GM21786 (cell line): ENCODE results near the gene FAM227B.
"Not testable (repeated sequence)": the region's sequence is repeated elsewhere in the genome, so short reads cannot be mapped to it uniquely, and the experiment has no call there.

ENCODE experiments used
- ATAC-seq: cut with Tn5 transposase; IDR thresholded peaks from one replicate; pipeline ENCODE4 v1.9.1; 2021; ENCODE audit not compliant: unreplicated experiment

FAM227B gene

GRCh38 chr15:49383266-49383665, 237.4 kb downstream of the FAM227B start:
- no peak for ATAC-seq

GRCh38 chr15:49382394-49382793, 238.2 kb downstream of the FAM227B start:
- no peak for ATAC-seq

- no peak for ATAC-seq
Observed at GRCh38 chr15:49380912-49381311, 239.7 kb downstream of the FAM227B start.

- no peak for ATAC-seq
Observed at GRCh38 chr15:49379996-49380395, 240.6 kb downstream of the FAM227B start.

GRCh38 chr15:49372366-49372765, 248.3 kb downstream of the FAM227B start:
- no peak for ATAC-seq

GRCh38 chr15:49370782-49371181, 249.8 kb downstream of the FAM227B start:
- no peak for ATAC-seq

GRCh38 chr15:49366496-49366895, 254.1 kb downstream of the FAM227B start:
- no peak for ATAC-seq

- no peak for ATAC-seq
Observed at GRCh38 chr15:49361370-49361769, 259.2 kb downstream of the FAM227B start.

GRCh38 chr15:49354439-49354838, 266.2 kb downstream of the FAM227B start:
- not testable (repeated sequence) for ATAC-seq

GRCh38 chr15:49343546-49343945, 277.1 kb downstream of the FAM227B start:
- ATAC-seq, result no peak

- no peak for ATAC-seq
Observed at GRCh38 chr15:49339656-49340055, 281.0 kb downstream of the FAM227B start.

- no peak for ATAC-seq
Observed at GRCh38 chr15:49331951-49332350, 288.7 kb downstream of the FAM227B start.

GRCh38 chr15:49331442-49331841, 289.2 kb downstream of the FAM227B start:
- no peak for ATAC-seq

GRCh38 chr15:49330166-49330565, 290.5 kb downstream of the FAM227B start:
- ATAC-seq, result no peak

- ATAC-seq, result no peak
Observed at GRCh38 chr15:49328941-49329340, 291.7 kb downstream of the FAM227B start.

GRCh38 chr15:49327927-49328326, 292.7 kb downstream of the FAM227B start:
- ATAC-seq, result no peak

GRCh38 chr15:49323207-49323606, 297.4 kb downstream of the FAM227B start:
- no peak for ATAC-seq

GRCh38 chr15:49320351-49320750, 300.3 kb downstream of the FAM227B start:
- no peak for ATAC-seq

- ATAC-seq, result no peak
Observed at GRCh38 chr15:49315391-49315823, 305.2 kb downstream of the FAM227B start.

GRCh38 chr15:49314716-49315115, 305.9 kb downstream of the FAM227B start:
- ATAC-seq, result no peak

GRCh38 chr15:49313650-49314049, 307.0 kb downstream of the FAM227B start:
- ATAC-seq, result no peak

GRCh38 chr15:49309889-49310288, 310.7 kb downstream of the FAM227B start:
- no peak for ATAC-seq

- ATAC-seq, result no peak
Observed at GRCh38 chr15:49308686-49309085, 311.9 kb downstream of the FAM227B start.

- no peak for ATAC-seq
Observed at GRCh38 chr15:49306551-49306950, 314.1 kb downstream of the FAM227B start.
